ENCODE data around the gene CCDC18.
"Not testable (repeated sequence)": the region's sequence is repeated elsewhere in the genome, so short reads cannot be mapped to it uniquely, and the experiment has no call there.

CCDC18 gene

GRCh38 chr1:93172778-93173177 is 7.7 kb upstream of the CCDC18 start:
- no peak overlapping the region for H3K4me3 ChIP-seq
- no peak overlapping the region for H3K27ac ChIP-seq
- no peak for TF ChIP-seq CTCF (IDR thresholded peaks at IDR 0.05)
- no peak for DNase-seq (ENCODE audit: low spot score)

- not testable (repeated sequence) for H3K27ac ChIP-seq
Measured at GRCh38 chr1:93174638-93175037, 5.9 kb upstream of the CCDC18 start.

GRCh38 chr1:93177991-93178390 is 2.5 kb upstream of the CCDC18 start:
- H3K4me3 ChIP-seq, result peak overlapping the region; percentile 98
- peak overlapping the region in 1 of 2 donors; percentile 11 for H3K27ac ChIP-seq
- no peak for DNase-seq (ENCODE audit: low spot score)

More at GRCh38 chr1:93174638-93175037, 5.9 kb upstream of the CCDC18 start:
- DNase-seq (ENCODE audit: low spot score); H3K4me3 ChIP-seq: not testable (repeated sequence)

GRCh38 chr1:93178418-93178817 is 2.1 kb upstream of the CCDC18 start:
- peak overlapping the region; percentile 98 for H3K4me3 ChIP-seq
- no peak for DNase-seq (ENCODE audit: low spot score)
- TF ChIP-seq CTCF (IDR thresholded peaks at IDR 0.05), result no peak
- H3K27ac ChIP-seq, result peak overlapping the region in 1 of 2 donors; percentile 11

More at GRCh38 chr1:93177991-93178390, 2.5 kb upstream of the CCDC18 start:
- TF ChIP-seq CTCF (IDR thresholded peaks at IDR 0.05), result no peak

- Histone ChIP-seq H3K4me3 (peak within 1 kb of the TSS; percentile 98), H3K27ac (peak within 1 kb of the TSS; percentile 98 to 100)
- DNase-seq (ENCODE audit: low spot score), result peak; percentile 99
- no peak for TF ChIP-seq CTCF (IDR thresholded peaks at IDR 0.05)
Measured at GRCh38 chr1:93179886-93180722, 420 bp upstream of the CCDC18 start, which contains the start of gene TMED5. Gene TMED5 (minus strand): TSS chr1:93180413. CDS start chr1:93180242, 171 bp downstream.

GRCh38 chr1:93186667-93187066 is 6.1 kb downstream of the CCDC18 start:
- H3K4me3 ChIP-seq, result no peak overlapping the region
- H3K27ac ChIP-seq, result no peak overlapping the region
- DNase-seq (ENCODE audit: low spot score), result no peak
- no peak for TF ChIP-seq CTCF (IDR thresholded peaks at IDR 0.05)

GRCh38 chr1:93190432-93190831 is 9.9 kb downstream of the CCDC18 start:
- Histone ChIP-seq H3K27ac (no peak overlapping the region), H3K4me3 (no peak overlapping the region)
- DNase-seq (ENCODE audit: low spot score), result no peak
- TF ChIP-seq CTCF (IDR thresholded peaks at IDR 0.05), result no peak
